HepG2 (cell line): Measurements from ENCODE around the gene TCOF1. TPM values are rescaled to one million over a fixed set of nuclear protein-coding genes. Genes with fewer than 3 reads are reported as not detected.

Experiments used
- ATAC-seq: fragments of 200-7000 bp; cut with Tn5 transposase; 3 replicates; pipeline ENCODE4 v1.9.1; 2020; ENCODE audit warnings: mild to moderate bottlenecking, moderate library complexity
- BruUV-seq: library from RNA; stranded (reverse); fragments of 400-500 nt; replicated peaks from 2 replicates; lab custom pipeline; 2021; lab: Mats Ljungman, UMichigan
- CTCF ChIA-PET: fragments of 300-600 bp; formaldehyde crosslinking; extraction: SDS; loops from one replicate; lab custom pipeline; 2021; ENCODE audit warnings: low total read pairs, inconsistent platforms, low intra/inter-chr PET ratio; lab: Yijun Ruan, JAX
- POLR2A ChIA-PET: fragments of 350-600 bp; sonication (Branson Sonifier 250); formaldehyde crosslinking; loops from one replicate; lab custom pipeline; 2020; ENCODE audit warnings: antibody characterized with exemption, inconsistent platforms; lab: Yijun Ruan, JAX
- DNase-seq: peaks from one replicate; pipeline ENCODE4 v3.0.0-alpha.2; 2015; ENCODE audit warnings: low spot score
- FAIRE-seq: peaks from 3 replicates; lab custom pipeline; 2011; peaks lifted over from hg19 to GRCh38; lab: Jason Lieb, UNC
- H2AFZ ChIP-seq: one replicate; pipeline ENCODE4 v1.6.1; 2011; ENCODE audit warnings: low read length, inconsistent platforms
- H3K27ac ChIP-seq: fragments of 300-600 bp; 3 replicates; pipeline ENCODE4 v1.8.0; 2011; ENCODE audit warnings: mixed run types, mild to moderate bottlenecking, mixed read lengths, low read length, inconsistent platforms; ENCODE audit not compliant: insufficient read depth; ENCODE audit errors: extremely low read length
- H3K27me3 ChIP-seq, 2 experiments: fragments of 200-600 bp in 1 of 2; 2 replicates in 1 of 2; 3 replicates in 1 of 2; pipeline versions ENCODE4 v1.6.0 to v1.8.0; 2011; ENCODE audit warnings: low read length in 2 of 2, mild to moderate bottlenecking in 2 of 2, moderate library complexity in 2 of 2, inconsistent platforms in 1 of 2; ENCODE audit not compliant: insufficient read depth in 2 of 2, control insufficient read depth in 1 of 2
- H3K36me3 ChIP-seq, 2 experiments: fragments of 200-600 bp in 1 of 2; replicated peaks in 1 of 2; 2 replicates in 1 of 2; 3 replicates in 1 of 2; pipeline versions ENCODE4 v1.5.1 to v1.8.0; 2011; ENCODE audit warnings: low read length in 2 of 2, inconsistent platforms in 1 of 2; ENCODE audit not compliant: insufficient read depth in 2 of 2, control insufficient read depth in 1 of 2
- H3K4me1 ChIP-seq: 2 replicates; pipeline ENCODE4 v1.5.1; 2012; ENCODE audit warnings: low read length, inconsistent platforms; ENCODE audit not compliant: insufficient read depth
- H3K4me2 ChIP-seq: 2 replicates; pipeline ENCODE4 v1.6.0; 2011; ENCODE audit warnings: low read depth, low read length, inconsistent platforms
- H3K4me3 ChIP-seq, 3 experiments: fragments of 200-600 bp in 1 of 3; sonication (generic), shearing (Covaris generic) in 1 of 3; replicated peaks in 1 of 3; 2 replicates each; pipeline ENCODE4 v1.5.1; 2011 to 2016; ENCODE audit warnings: low read length in 3 of 3, inconsistent platforms in 2 of 3, low read depth in 2 of 3, mild to moderate bottlenecking in 2 of 3, control low read depth in 1 of 3, mixed read lengths in 1 of 3; ENCODE audit not compliant: insufficient read depth in 1 of 3
- H3K79me2 ChIP-seq: one replicate; pipeline ENCODE4 v1.6.1; 2011; ENCODE audit warnings: low read length, inconsistent platforms; ENCODE audit not compliant: insufficient read depth
- H3K9ac ChIP-seq: 2 replicates; pipeline ENCODE4 v1.6.0; 2011; ENCODE audit warnings: mild to moderate bottlenecking, low read depth, low read length, inconsistent platforms; ENCODE audit not compliant: insufficient read depth
- H3K9me3 ChIP-seq: 2 replicates; pipeline ENCODE4 v1.5.1; 2012; ENCODE audit warnings: mild to moderate bottlenecking, low read length
- H4K20me1 ChIP-seq: 2 replicates; pipeline ENCODE4 v1.6.0; 2011; ENCODE audit warnings: inconsistent platforms, mild to moderate bottlenecking, low read length, moderate library complexity; ENCODE audit not compliant: insufficient read depth
- FOSL1 ChIP-seq: sonication (generic); formaldehyde crosslinking; IDR thresholded peaks from 2 replicates; pipeline ENCODE4 v1.9.0; 2021; ENCODE audit warnings: missing genetic modification reagents, borderline replicate concordance
- GMEB1 ChIP-seq: sonication (generic); formaldehyde crosslinking; IDR thresholded peaks from 2 replicates; pipeline ENCODE4 v1.5.1; 2020; ENCODE audit warnings: missing genetic modification reagents, mild to moderate bottlenecking, borderline replicate concordance
- GTF2F1 ChIP-seq: fragments of 150-350 bp; IDR thresholded peaks from 2 replicates; pipeline ENCODE4 v1.6.1; 2014; ENCODE audit warnings: low read length
- HHEX ChIP-seq: IDR thresholded peaks from 2 replicates; pipeline ENCODE4 v1.6.1; 2016; ENCODE audit warnings: control low read depth
- MTA1 ChIP-seq: sonication (generic); formaldehyde crosslinking; IDR thresholded peaks from 2 replicates; pipeline ENCODE4 v1.4.0; 2020; ENCODE audit warnings: missing genetic modification reagents, mild to moderate bottlenecking, borderline replicate concordance
- PLRG1 ChIP-seq: fragments of 450-650 bp; conservative IDR thresholded peaks from 2 replicates; pipeline ENCODE4 v1.6.1; 2016
- RBM39 ChIP-seq: fragments of 200-400 bp; formaldehyde crosslinking; IDR thresholded peaks from one replicate; pipeline ENCODE4 v1.6.1; 2018; ENCODE audit warnings: antibody characterized with exemption, mild to moderate bottlenecking, low read depth, low read length; ENCODE audit not compliant: poor library complexity, severe bottlenecking
- RFX1 ChIP-seq: fragments of 450-650 bp; IDR thresholded peaks from 2 replicates; pipeline ENCODE4 v1.6.1; 2017
- SPEN ChIP-seq: sonication (generic); formaldehyde crosslinking; IDR thresholded peaks from 2 replicates; pipeline ENCODE4 v1.5.1; 2020; ENCODE audit warnings: low read depth, mild to moderate bottlenecking, missing genetic modification reagents
- TAF15 ChIP-seq: fragments of 200-400 bp; formaldehyde crosslinking; IDR thresholded peaks from one replicate; pipeline ENCODE4 v1.6.1; 2018; ENCODE audit warnings: mild to moderate bottlenecking, low read depth, low read length; ENCODE audit not compliant: poor library complexity, severe bottlenecking
- ZNF12 ChIP-seq: sonication (generic); formaldehyde crosslinking; IDR thresholded peaks from 2 replicates; pipeline ENCODE4 v1.5.0; 2020; ENCODE audit warnings: missing genetic modification reagents
- ZNF33B ChIP-seq: sonication (generic); formaldehyde crosslinking; IDR thresholded peaks from 2 replicates; pipeline ENCODE4 v1.5.1; 2020; ENCODE audit warnings: mild to moderate bottlenecking, missing genetic modification reagents
- ZNF446 ChIP-seq: sonication (generic); formaldehyde crosslinking; IDR thresholded peaks from 2 replicates; pipeline ENCODE4 v1.5.0; 2020; ENCODE audit warnings: mild to moderate bottlenecking, missing genetic modification reagents
- ZNF598 ChIP-seq: sonication (generic); formaldehyde crosslinking; IDR thresholded peaks from 2 replicates; pipeline ENCODE4 v1.5.1; 2020; ENCODE audit warnings: mild to moderate bottlenecking, missing genetic modification reagents, borderline replicate concordance
- WGBS: methylation state at CpG from one replicate; pipeline ENCODE4 v1.1.6; 2017; ENCODE audit warnings: low lambda C conversion rate; 5-methylcytosine and 5-hydroxymethylcytosine counted together
- in situ Hi-C: cut with HindIII; loops from 2 replicates; pipeline ENCODE4 v1.10.0; 2017; ENCODE audit warnings: low pct_unique_long_range_greater_than_20kb; ENCODE audit not compliant: extremely low pct_ligation_motif_present
- intact Hi-C: fragments of 100-400 bp; cut with micrococcal nuclease; formaldehyde crosslinking; loops from one replicate; pipeline ENCODE4 v1.10.0; 2022; ENCODE audit not compliant: unreplicated experiment
- polyA plus RNA-seq, 8 experiments: library from polyadenylated mRNA; depleted of rRNA in 3 of 8; stranded (reverse) in 7 of 8; unstranded in 1 of 8; fragments of >200 nt; fragmentation: Illumina TruSeq in 4 of 8; extraction: Trizol in 4 of 8; gene quantifications; 2 replicates each; pipeline versions ENCODE4 v1.2.1 to v1.2.3, GENCODE V29; 2011 to 2016; ENCODE audit warnings: low read depth in 4 of 8, missing spikeins in 1 of 8, mixed read lengths in 1 of 8; ENCODE audit not compliant: insufficient read depth in 1 of 8
- total RNA-seq, 5 experiments: library from RNA; depleted of rRNA; stranded (reverse); fragments of >200 nt; fragmentation: Illumina TruSeq; extraction: Trizol; gene quantifications; 2 replicates each; pipeline ENCODE4 v1.2.3, GENCODE V29; 2016; ENCODE audit warnings: low read depth in 1 of 5

Gene TCOF1
- total and polyA plus RNA-seq, 2 of the 13 experiments (the other 11 are each of a cell fraction or from before 2014, with no cell fraction given) = 10.1 to 41.6 TPM

GRCh38 chr5:150316320-150316719 lies 41.2 kb upstream of the TCOF1 start:
- Histone ChIP-seq H3K27ac (no peak overlapping the region), H3K79me2 (no peaks in the 10 kb centered on the region), H3K4me3 (no peak overlapping the region), H3K4me2 (no peak overlapping the region), H4K20me1 (no peaks in the 10 kb centered on the region), H3K9ac (no peak overlapping the region), H3K36me3 (no peaks in the 10 kb centered on the region), H3K27me3 (no peaks in the 10 kb centered on the region), H3K4me1 (peaks cover 57% of the 10 kb centered on the region), H2AFZ (no peak overlapping the region), H3K9me3 (no peaks in the 10 kb centered on the region)
- in situ Hi-C loops = no loop called here
- DNase-seq (no peak), ATAC-seq (no peak), FAIRE-seq (no peak)
- WGBS = 94% methylated on average over 3 of the region's 3 CpGs
- POLR2A ChIA-PET = interaction anchor here (1.5 to 1.6 kb wide), 3 partner anchors 8 to 35 kb away, joined by 4 to 10 read pairs (median 7); partner anchors contain the start of gene ARSI
- CTCF ChIA-PET = no interaction called here
- TF ChIP-seq ZNF598 = no peak
- no peak for TF ChIP-seq ZNF12
- no peak for TF ChIP-seq TAF15
- TF ChIP-seq HHEX (CRISPR knock-in tag) = no peak
- no peak for TF ChIP-seq RFX1
- no peak for TF ChIP-seq SPEN
- no peak for TF ChIP-seq ZNF446
- no peak for TF ChIP-seq PLRG1
- no peak for TF ChIP-seq ZNF33B (CRISPR knock-in tag)
- no peak for TF ChIP-seq GTF2F1
- TF ChIP-seq RBM39 = no peak
- no peak for TF ChIP-seq GMEB1 (CRISPR knock-in tag)
- TF ChIP-seq FOSL1 (CRISPR knock-in tag) = no peak
- TF ChIP-seq MTA1 (CRISPR knock-in tag) = no peak
- no TSS peak for BruUV-seq
- intact Hi-C loops = loop anchor here (2.0 kb wide), 1 partner anchor 14 kb away; the partner anchor contains the start of gene ARSI
